Skeletal muscle satellite cell (primary cell): ENCODE data around the gene PALLD.

Source experiments
- H3K27me3 ChIP-seq: 2 replicates; pipeline ENCODE4 v1.7.0; 2013; ENCODE audit warnings: low read length; ENCODE audit not compliant: control insufficient read depth, insufficient read depth
- H3K36me3 ChIP-seq: 2 replicates; pipeline ENCODE4 v1.7.0; 2013; ENCODE audit warnings: mild to moderate bottlenecking, control low read depth, low read length; ENCODE audit not compliant: insufficient read depth
- H3K4me1 ChIP-seq: 2 replicates; pipeline ENCODE4 v1.7.0; 2013; ENCODE audit warnings: low read length; ENCODE audit not compliant: control insufficient read depth, insufficient read depth
- H3K4me2 ChIP-seq: 2 replicates; pipeline ENCODE4 v1.7.0; 2013; ENCODE audit warnings: mild to moderate bottlenecking, low read length
- H3K4me3 ChIP-seq: 2 replicates; pipeline ENCODE4 v1.7.0; 2013; ENCODE audit warnings: low read length
- H3K9ac ChIP-seq: 2 replicates; pipeline ENCODE4 v1.7.0; 2013; ENCODE audit warnings: mild to moderate bottlenecking, low read depth, low read length, moderate library complexity
- H3K9me3 ChIP-seq: replicated peaks from 2 replicates; pipeline ENCODE4 v1.7.0; 2013; ENCODE audit warnings: mild to moderate bottlenecking, control low read depth, low read length

The PALLD gene

GRCh38 chr4:168600796-168601583, 104.1 kb downstream of the PALLD start:
- H3K4me3 ChIP-seq, result no peak overlapping the region
- H3K9me3 ChIP-seq, result no peaks in the 10 kb centered on the region
- H3K4me2 ChIP-seq, result no peak overlapping the region
- H3K36me3 ChIP-seq, result no peaks in the 10 kb centered on the region
- no peaks in the 10 kb centered on the region for H3K27me3 ChIP-seq
- H3K9ac ChIP-seq, result no peak overlapping the region
- peaks cover 27% of the 10 kb centered on the region for H3K4me1 ChIP-seq

- Histone ChIP-seq H3K36me3 (no peaks in the 10 kb centered on the region), H3K4me1 (peaks cover 29% of the 10 kb centered on the region), H3K4me2 (no peak overlapping the region), H3K9ac (no peak overlapping the region), H3K27me3 (no peaks in the 10 kb centered on the region), H3K9me3 (no peaks in the 10 kb centered on the region), H3K4me3 (no peak overlapping the region)
Measured at GRCh38 chr4:168601899-168602298, 105.0 kb downstream of the PALLD start.

GRCh38 chr4:168604496-168605373, 107.9 kb downstream of the PALLD start:
- peaks cover 33% of the 10 kb centered on the region for H3K4me1 ChIP-seq
- H3K9ac ChIP-seq, result peak overlapping the region; percentile 56
- no peaks in the 10 kb centered on the region for H3K9me3 ChIP-seq
- H3K36me3 ChIP-seq, result no peaks in the 10 kb centered on the region
- no peaks in the 10 kb centered on the region for H3K27me3 ChIP-seq
- H3K4me3 ChIP-seq, result no peak overlapping the region
- H3K4me2 ChIP-seq, result peak overlapping the region; percentile 17

- Histone ChIP-seq H3K9ac (peak overlapping the region; percentile 56), H3K4me1 (peaks cover 33% of the 10 kb centered on the region), H3K4me3 (no peak overlapping the region), H3K27me3 (no peaks in the 10 kb centered on the region), H3K9me3 (no peaks in the 10 kb centered on the region), H3K36me3 (no peaks in the 10 kb centered on the region), H3K4me2 (peak overlapping the region; percentile 17)
Measured at GRCh38 chr4:168605411-168605810, 108.6 kb downstream of the PALLD start.

GRCh38 chr4:168607215-168607614, 110.4 kb downstream of the PALLD start:
- H3K4me2 ChIP-seq, result peak overlapping the region; percentile 40
- H3K4me3 ChIP-seq, result no peak overlapping the region
- no peaks in the 10 kb centered on the region for H3K36me3 ChIP-seq
- H3K4me1 ChIP-seq, result peaks cover 51% of the 10 kb centered on the region
- no peaks in the 10 kb centered on the region for H3K27me3 ChIP-seq
- H3K9ac ChIP-seq, result no peak overlapping the region
- H3K9me3 ChIP-seq, result no peaks in the 10 kb centered on the region

GRCh38 chr4:168608771-168609170, 111.9 kb downstream of the PALLD start:
- H3K27me3 ChIP-seq, result no peaks in the 10 kb centered on the region
- no peak overlapping the region for H3K4me3 ChIP-seq
- H3K36me3 ChIP-seq, result no peaks in the 10 kb centered on the region
- H3K9me3 ChIP-seq, result no peaks in the 10 kb centered on the region
- H3K9ac ChIP-seq, result no peak overlapping the region
- H3K4me1 ChIP-seq, result peaks cover 62% of the 10 kb centered on the region
- H3K4me2 ChIP-seq, result no peak overlapping the region

GRCh38 chr4:168609369-168609768, 112.5 kb downstream of the PALLD start:
- H3K27me3 ChIP-seq, result no peaks in the 10 kb centered on the region
- no peaks in the 10 kb centered on the region for H3K9me3 ChIP-seq
- peaks cover 62% of the 10 kb centered on the region for H3K4me1 ChIP-seq
- H3K36me3 ChIP-seq, result no peaks in the 10 kb centered on the region
- H3K9ac ChIP-seq, result no peak overlapping the region
- no peak overlapping the region for H3K4me2 ChIP-seq
- no peak overlapping the region for H3K4me3 ChIP-seq

GRCh38 chr4:168610911-168611530, 114.2 kb downstream of the PALLD start:
- Histone ChIP-seq H3K27me3 (no peaks in the 10 kb centered on the region), H3K4me2 (no peak overlapping the region), H3K9ac (peak overlapping the region; percentile 1), H3K4me1 (peaks cover 62% of the 10 kb centered on the region), H3K36me3 (no peaks in the 10 kb centered on the region), H3K4me3 (no peak overlapping the region), H3K9me3 (no peaks in the 10 kb centered on the region)

GRCh38 chr4:168612450-168613135, 115.7 kb downstream of the PALLD start:
- Histone ChIP-seq H3K36me3 (no peaks in the 10 kb centered on the region), H3K4me1 (peaks cover 62% of the 10 kb centered on the region), H3K4me2 (peak overlapping the region; percentile 58), H3K27me3 (no peaks in the 10 kb centered on the region), H3K4me3 (peak overlapping the region; percentile 3), H3K9me3 (no peaks in the 10 kb centered on the region), H3K9ac (peak overlapping the region; percentile 40)

- no peak overlapping the region for H3K4me2 ChIP-seq
- no peak overlapping the region for H3K4me3 ChIP-seq
- no peaks in the 10 kb centered on the region for H3K9me3 ChIP-seq
- H3K9ac ChIP-seq, result peak overlapping the region; percentile 14
- H3K4me1 ChIP-seq, result peaks cover 74% of the 10 kb centered on the region
- no peaks in the 10 kb centered on the region for H3K27me3 ChIP-seq
- H3K36me3 ChIP-seq, result no peaks in the 10 kb centered on the region
Measured at GRCh38 chr4:168613869-168614268, 117.0 kb downstream of the PALLD start.
